ENCODE data around the gene CDCA4. TPM values are rescaled to one million over a fixed set of nuclear protein-coding genes. Genes with fewer than 3 reads are reported as not detected.

Gene CDCA4
- polyA plus RNA-seq, 2 of the 4 experiments (the other 2 are of a cell fraction): 24.2 to 26.9 TPM

GRCh38 chr14:105047283-105048016 lies 26.6 kb upstream of the CDCA4 start:
- ChIA-PET CTCF (interaction anchor here (0.9 to 9.1 kb wide), 11 partner anchors 13 to 279 kb away, joined by 3 to 509 read pairs (median 35); partner anchors contain the start of gene CDCA4), POLR2A (no interaction called here)
- DNase-seq (ENCODE audit: low read depth in 1 of 2, low spot score in 1 of 2) (no peak), FAIRE-seq (no peak), ATAC-seq (no peak)
- 0 out of 3 replicates have a peak, but pooled peaks cover 3% of the 10 kb centered on the region for H3K4me1 ChIP-seq
- H3K9me3 ChIP-seq: no peaks in the 10 kb centered on the region
- WGBS (ENCODE audit: missing lambda C conversion rate): 82% methylated on average over 19 of the region's 24 CpGs
- no peak overlapping the region for H3K4me3 ChIP-seq
- H3K4me2 ChIP-seq: no peak overlapping the region
- H3K27ac ChIP-seq: no peak overlapping the region
- TF ChIP-seq ZSCAN20 (CRISPR knock-in tag; IDR thresholded peaks at IDR 0.05) (no peak), HES2 (IDR thresholded peaks at IDR 0.05) (no peak), ZC3H11A (IDR thresholded peaks at IDR 0.05) (no peak), ZFP36 (IDR thresholded peaks at IDR 0.05; ENCODE audit: borderline replicate concordance, partially characterized antibody) (no peak), RFX5 (IDR thresholded peaks at IDR 0.05) (no peak), ATOH8 (CRISPR knock-in tag; IDR thresholded peaks at IDR 0.05; ENCODE audit: low read depth) (no peak), MYC (IDR thresholded peaks at IDR 0.05; ENCODE audit: borderline replicate concordance, low read length) (no peak), CBX8 (IDR thresholded peaks at IDR 0.05) (no peak), RNF2 (IDR thresholded peaks at IDR 0.05; ENCODE audit: borderline replicate concordance, low read depth) (no peak), CBX2 (IDR thresholded peaks at IDR 0.05; ENCODE audit: borderline replicate concordance, low read depth) (no peak), NR3C1 (IDR thresholded peaks at IDR 0.05) (no peak), SREBF2 (IDR thresholded peaks at IDR 0.05) (no peak), RAD21 (conservative IDR thresholded peaks at IDR 0.05 in 1 of 2, IDR thresholded peaks at IDR 0.05 in 1 of 2) (no peak), FOSL2 (IDR thresholded peaks at IDR 0.05) (no peak), FOSL2 (CRISPR knock-in tag; IDR thresholded peaks at IDR 0.05) (no peak), FOXS1 (CRISPR knock-in tag; IDR thresholded peaks at IDR 0.05) (no peak), HMGXB4 (CRISPR knock-in tag; IDR thresholded peaks at IDR 0.05; ENCODE audit: borderline replicate concordance) (no peak), USF2 (IDR thresholded peaks at IDR 0.05) (no peak), KDM1A (IDR thresholded peaks at IDR 0.05; ENCODE audit: low read depth) (no peak), RCOR1 (IDR thresholded peaks at IDR 0.05; ENCODE audit: low read depth, low read length) (no peak), SMC3 (IDR thresholded peaks at IDR 0.05) (no peak)

DNA sequence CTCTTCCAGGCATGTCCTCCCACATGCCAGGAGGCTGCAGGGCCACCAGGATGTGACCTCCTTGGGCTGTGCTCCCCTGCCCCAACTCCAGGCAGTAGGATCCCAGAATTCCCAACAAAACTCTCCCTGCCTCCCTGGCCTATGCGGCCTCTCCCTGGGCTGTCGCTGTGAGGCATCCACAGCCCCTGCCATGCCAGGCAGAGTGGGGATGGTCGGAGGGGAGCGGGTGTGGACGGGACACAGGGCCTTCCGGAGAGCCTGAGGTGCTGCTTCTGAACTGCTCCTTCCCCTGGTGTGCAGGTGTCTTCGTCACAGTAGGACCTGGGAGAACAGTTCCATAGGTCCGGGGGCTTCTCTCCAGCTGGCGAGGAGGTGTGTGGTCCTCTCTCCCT lies 26.0 kb upstream of the CDCA4 start:
- H3K4me1 ChIP-seq: 0 out of 3 replicates have a peak, but pooled peaks cover 3% of the 10 kb centered on the region
- no peak overlapping the region for H3K4me3 ChIP-seq
- ChIA-PET POLR2A (interaction anchor here (1.5 kb wide), 1 partner anchor 71 kb away, joined by 4 read pairs; no protein-coding TSS in a partner anchor), CTCF (interaction anchor here (0.6 to 9.1 kb wide), 28 partner anchors 7 to 278 kb away, joined by 3 to 509 read pairs (median 14); partner anchors contain the start of genes AHNAK2, CDCA4, CLBA1 and GPR132)
- H3K9me3 ChIP-seq: no peaks in the 10 kb centered on the region
- WGBS (ENCODE audit: missing lambda C conversion rate): 94% methylated on average over 9 of the region's 9 CpGs
- ATAC-seq (no peak), DNase-seq (ENCODE audit: low read depth in 1 of 2, low spot score in 1 of 2) (no peak), FAIRE-seq (no peak)
- no peak overlapping the region for H3K4me2 ChIP-seq
- no peak overlapping the region for H3K27ac ChIP-seq
- no peak for TF ChIP-seq MAZ (IDR thresholded peaks at IDR 0.05; ENCODE audit: borderline replicate concordance, low read depth, low read length)
- TF ChIP-seq, protein P1, sequence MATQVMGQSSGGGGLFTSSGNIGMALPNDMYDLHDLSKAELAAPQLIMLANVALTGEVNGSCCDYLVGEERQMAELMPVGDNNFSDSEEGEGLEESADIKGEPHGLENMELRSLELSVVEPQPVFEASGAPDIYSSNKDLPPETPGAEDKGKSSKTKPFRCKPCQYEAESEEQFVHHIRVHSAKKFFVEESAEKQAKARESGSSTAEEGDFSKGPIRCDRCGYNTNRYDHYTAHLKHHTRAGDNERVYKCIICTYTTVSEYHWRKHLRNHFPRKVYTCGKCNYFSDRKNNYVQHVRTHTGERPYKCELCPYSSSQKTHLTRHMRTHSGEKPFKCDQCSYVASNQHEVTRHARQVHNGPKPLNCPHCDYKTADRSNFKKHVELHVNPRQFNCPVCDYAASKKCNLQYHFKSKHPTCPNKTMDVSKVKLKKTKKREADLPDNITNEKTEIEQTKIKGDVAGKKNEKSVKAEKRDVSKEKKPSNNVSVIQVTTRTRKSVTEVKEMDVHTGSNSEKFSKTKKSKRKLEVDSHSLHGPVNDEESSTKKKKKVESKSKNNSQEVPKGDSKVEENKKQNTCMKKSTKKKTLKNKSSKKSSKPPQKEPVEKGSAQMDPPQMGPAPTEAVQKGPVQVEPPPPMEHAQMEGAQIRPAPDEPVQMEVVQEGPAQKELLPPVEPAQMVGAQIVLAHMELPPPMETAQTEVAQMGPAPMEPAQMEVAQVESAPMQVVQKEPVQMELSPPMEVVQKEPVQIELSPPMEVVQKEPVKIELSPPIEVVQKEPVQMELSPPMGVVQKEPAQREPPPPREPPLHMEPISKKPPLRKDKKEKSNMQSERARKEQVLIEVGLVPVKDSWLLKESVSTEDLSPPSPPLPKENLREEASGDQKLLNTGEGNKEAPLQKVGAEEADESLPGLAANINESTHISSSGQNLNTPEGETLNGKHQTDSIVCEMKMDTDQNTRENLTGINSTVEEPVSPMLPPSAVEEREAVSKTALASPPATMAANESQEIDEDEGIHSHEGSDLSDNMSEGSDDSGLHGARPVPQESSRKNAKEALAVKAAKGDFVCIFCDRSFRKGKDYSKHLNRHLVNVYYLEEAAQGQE (IDR thresholded peaks at IDR 0.05): no peak
- TF ChIP-seq MYC (IDR thresholded peaks at IDR 0.05; ENCODE audit: borderline replicate concordance, low read length): no peak
- no peak for TF ChIP-seq HOXB5 (CRISPR knock-in tag; IDR thresholded peaks at IDR 0.05)
- TF ChIP-seq EHMT2 (IDR thresholded peaks at IDR 0.05; ENCODE audit: low read depth): no peak
- TF ChIP-seq JUNB (IDR thresholded peaks at IDR 0.05): no peak
- TF ChIP-seq ZNF302 (CRISPR knock-in tag; IDR thresholded peaks at IDR 0.05): no peak
- TF ChIP-seq FOSB (CRISPR knock-in tag; IDR thresholded peaks at IDR 0.05): no peak
- no peak for TF ChIP-seq JUN (IDR thresholded peaks at IDR 0.05)
- TF ChIP-seq PHF8 (IDR thresholded peaks at IDR 0.05; ENCODE audit: borderline replicate concordance, low read depth): no peak
- no peak for TF ChIP-seq HOXA7 (CRISPR knock-in tag; IDR thresholded peaks at IDR 0.05)
- no peak for TF ChIP-seq FOXS1 (CRISPR knock-in tag; IDR thresholded peaks at IDR 0.05)

All from A549 (cell line).